NT2/D1 (cell line): Measurements from ENCODE around the gene TMEM114.

Source experiments
- YY1 ChIP-seq: IDR thresholded peaks from 2 replicates; pipeline ENCODE4 v1.6.1; 2011; ENCODE audit not compliant: insufficient read length, insufficient read depth
- ZNF274 ChIP-seq: IDR thresholded peaks from 2 replicates; pipeline ENCODE4 v1.6.1; 2011; ENCODE audit warnings: mild to moderate bottlenecking, low read depth, low read length

GRCh38 chr16:8571061-8571596, 19.2 kb downstream of the TMEM114 start:
- no peak for TF ChIP-seq ZNF274
- no peak for TF ChIP-seq YY1
